HG03460 (cell line): ENCODE measurements around the gene PCDH9.

Experiments
- ATAC-seq: cut with Tn5 transposase; IDR thresholded peaks from one replicate; pipeline ENCODE4 v1.9.1; 2021; ENCODE audit not compliant: unreplicated experiment

The PCDH9 gene

GRCh38 chr13:67168384-67168783, 61.8 kb downstream of the PCDH9 start:
- ATAC-seq, result no peak

GRCh38 chr13:67167420-67167819, 62.7 kb downstream of the PCDH9 start:
- ATAC-seq, result no peak

- ATAC-seq, result no peak
Observed at GRCh38 chr13:67161176-67161575, 69.0 kb downstream of the PCDH9 start.

- ATAC-seq, result no peak
Observed at GRCh38 chr13:67158903-67159302, 71.2 kb downstream of the PCDH9 start.

- ATAC-seq, result no peak
Observed at GRCh38 chr13:67156723-67157060, 73.4 kb downstream of the PCDH9 start.

GRCh38 chr13:67155898-67156722, 74.0 kb downstream of the PCDH9 start:
- no peak for ATAC-seq

GRCh38 chr13:67152085-67152484, 78.1 kb downstream of the PCDH9 start:
- ATAC-seq, result no peak

- ATAC-seq, result no peak
Observed at GRCh38 chr13:67151652-67152051, 78.5 kb downstream of the PCDH9 start.

GRCh38 chr13:67150608-67151007, 79.5 kb downstream of the PCDH9 start:
- ATAC-seq, result no peak

GRCh38 chr13:67148161-67148571, 82.0 kb downstream of the PCDH9 start:
- no peak for ATAC-seq

- no peak for ATAC-seq
Observed at GRCh38 chr13:67147342-67148133, 82.6 kb downstream of the PCDH9 start.

GRCh38 chr13:67146523-67147130, 83.5 kb downstream of the PCDH9 start:
- no peak for ATAC-seq

GRCh38 chr13:67145950-67146349, 84.2 kb downstream of the PCDH9 start:
- ATAC-seq, result no peak

GRCh38 chr13:67143544-67144115, 86.5 kb downstream of the PCDH9 start:
- no peak for ATAC-seq

GRCh38 chr13:67140006-67140405, 90.1 kb downstream of the PCDH9 start:
- no peak for ATAC-seq

GRCh38 chr13:67139551-67139950, 90.6 kb downstream of the PCDH9 start:
- ATAC-seq, result no peak

GRCh38 chr13:67138970-67139369, 91.2 kb downstream of the PCDH9 start:
- no peak for ATAC-seq

GRCh38 chr13:67137044-67137735, 92.9 kb downstream of the PCDH9 start:
- no peak for ATAC-seq

- no peak for ATAC-seq
Observed at GRCh38 chr13:67136157-67136556, 94.0 kb downstream of the PCDH9 start.

- ATAC-seq, result no peak
Observed at GRCh38 chr13:67135356-67135755, 94.8 kb downstream of the PCDH9 start.
